Mesenchymal stem cell (in vitro differentiated cells and primary cell): ENCODE data around the gene RGSL1.

Source experiments
- DNase-seq: peaks from one replicate; pipeline ENCODE4 v3.0.0-alpha.2; 2013
- H2AFZ ChIP-seq: one replicate; pipeline ENCODE4 v1.6.1; 2013; ENCODE audit warnings: low read depth, mild to moderate bottlenecking, control low read depth, inconsistent platforms, low read length, moderate library complexity
- H2AK5ac ChIP-seq: 2 replicates; pipeline ENCODE4 v1.6.1; 2013; ENCODE audit warnings: low read length, moderate library complexity, mild to moderate bottlenecking, inconsistent platforms; ENCODE audit not compliant: severe bottlenecking
- H2BK120ac ChIP-seq: one replicate; pipeline ENCODE4 v1.6.1; 2013; ENCODE audit warnings: low read depth, mild to moderate bottlenecking, inconsistent platforms, low read length, moderate library complexity
- H2BK12ac ChIP-seq, 2 experiments: one replicate each; pipeline ENCODE4 v1.6.1; 2013; ENCODE audit warnings: inconsistent platforms in 2 of 2, low read length in 2 of 2, mild to moderate bottlenecking in 2 of 2, moderate library complexity in 2 of 2, control low read depth in 1 of 2
- H2BK15ac ChIP-seq: one replicate; pipeline ENCODE4 v1.6.1; 2013; ENCODE audit warnings: mild to moderate bottlenecking, low read depth, inconsistent platforms; ENCODE audit not compliant: poor library complexity, severe bottlenecking
- H2BK5ac ChIP-seq: 2 replicates; pipeline ENCODE4 v1.6.1; 2013; ENCODE audit warnings: low read depth, mild to moderate bottlenecking, low read length, control low read depth, inconsistent platforms; ENCODE audit not compliant: poor library complexity, severe bottlenecking
- H3K14ac ChIP-seq, 2 experiments: one replicate each; pipeline ENCODE4 v1.6.1; 2013; ENCODE audit warnings: inconsistent platforms in 2 of 2, low read length in 2 of 2, control low read depth in 1 of 2, mild to moderate bottlenecking in 1 of 2, moderate library complexity in 1 of 2
- H3K18ac ChIP-seq, 2 experiments: one replicate each; pipeline ENCODE4 v1.6.1; 2013; ENCODE audit warnings: inconsistent platforms in 2 of 2, low read length in 2 of 2, control low read depth in 1 of 2, low read depth in 1 of 2, mild to moderate bottlenecking in 1 of 2
- H3K23ac ChIP-seq, 2 experiments: one replicate each; pipeline ENCODE4 v1.6.1; 2013; ENCODE audit warnings: inconsistent platforms in 2 of 2, low read length in 2 of 2, mild to moderate bottlenecking in 2 of 2, moderate library complexity in 2 of 2, control low read depth in 1 of 2
- H3K27ac ChIP-seq: 2 replicates; pipeline ENCODE4 v1.5.1; 2013; ENCODE audit warnings: mild to moderate bottlenecking, moderate library complexity, low read length, control low read depth, inconsistent platforms; ENCODE audit not compliant: poor library complexity, severe bottlenecking
- H3K27me3 ChIP-seq, 2 experiments: 2 replicates each; pipeline versions ENCODE4 v1.6.1 to v1.7.0; 2013; ENCODE audit warnings: low read length in 2 of 2, mild to moderate bottlenecking in 2 of 2, moderate library complexity in 2 of 2, control low read depth in 1 of 2, inconsistent platforms in 1 of 2; ENCODE audit not compliant: control insufficient read depth in 1 of 2, insufficient read depth in 1 of 2
- H3K36me3 ChIP-seq, 2 experiments: 2 replicates each; pipeline versions ENCODE4 v1.6.1 to v1.7.0; 2013; ENCODE audit warnings: low read length in 2 of 2, control low read depth in 1 of 2, inconsistent platforms in 1 of 2, low read depth in 1 of 2, mild to moderate bottlenecking in 1 of 2; ENCODE audit not compliant: insufficient read depth in 2 of 2, control insufficient read depth in 1 of 2
- H3K4ac ChIP-seq, 2 experiments: one replicate each; pipeline ENCODE4 v1.6.1; 2013; ENCODE audit warnings: inconsistent platforms in 2 of 2, low read length in 2 of 2, mild to moderate bottlenecking in 2 of 2, moderate library complexity in 2 of 2, control low read depth in 1 of 2, low read depth in 1 of 2
- H3K4me1 ChIP-seq: 2 replicates; pipeline ENCODE4 v1.6.1; 2013; ENCODE audit warnings: low read depth, low read length, control low read depth; ENCODE audit not compliant: control insufficient read depth, insufficient read depth
- H3K4me2 ChIP-seq: 2 replicates; pipeline ENCODE4 v1.6.1; 2013; ENCODE audit warnings: low read length, mild to moderate bottlenecking, inconsistent platforms; ENCODE audit not compliant: poor library complexity, severe bottlenecking
- H3K4me3 ChIP-seq, 2 experiments: 2 replicates each; pipeline versions ENCODE4 v1.5.1 to v1.7.0; 2013; ENCODE audit warnings: low read length in 2 of 2, mild to moderate bottlenecking in 2 of 2, control low read depth in 1 of 2, low read depth in 1 of 2; ENCODE audit not compliant: insufficient read depth in 1 of 2
- H3K79me1 ChIP-seq: replicated peaks from 2 replicates; pipeline ENCODE4 v1.6.1; 2013; ENCODE audit warnings: mild to moderate bottlenecking, control low read depth, low read length, inconsistent platforms; ENCODE audit not compliant: poor library complexity, severe bottlenecking
- H3K9ac ChIP-seq: 2 replicates; pipeline ENCODE4 v1.7.0; 2013; ENCODE audit warnings: mild to moderate bottlenecking, low read length, moderate library complexity
- H3K9me3 ChIP-seq: 2 replicates; pipeline ENCODE4 v1.7.0; 2013; ENCODE audit warnings: mild to moderate bottlenecking, low read length; ENCODE audit not compliant: control insufficient read depth
- H4K8ac ChIP-seq: one replicate; pipeline ENCODE4 v1.6.1; 2013; ENCODE audit warnings: inconsistent platforms, mild to moderate bottlenecking, low read length, moderate library complexity
- H4K91ac ChIP-seq: one replicate; pipeline ENCODE4 v1.6.1; 2013; ENCODE audit warnings: mild to moderate bottlenecking, low read length, inconsistent platforms
- WGBS: methylation state at CpG from one replicate; pipeline ENCODE4 v1.1.7; 2013; ENCODE audit warnings: mixed read lengths; 5-methylcytosine and 5-hydroxymethylcytosine counted together

The RGSL1 gene

GRCh38 chr1:182473556-182473955 is 23.6 kb downstream of the RGSL1 start:
- no peak overlapping the region for H2BK12ac ChIP-seq
- H3K27ac ChIP-seq = no peak overlapping the region
- no peak overlapping the region for H2AFZ ChIP-seq
- H3K36me3 ChIP-seq = no peaks in the 10 kb centered on the region
- H3K9ac ChIP-seq = no peak overlapping the region
- H3K79me1 ChIP-seq = no peaks in the 10 kb centered on the region
- no peak for DNase-seq
- WGBS = 84% methylated on average over 4 of the region's 4 CpGs
- H3K4me3 ChIP-seq = no peak overlapping the region
- H2BK15ac ChIP-seq = no peak overlapping the region
- no peak overlapping the region for H3K4me2 ChIP-seq
- H4K91ac ChIP-seq = no peak overlapping the region
- no peak overlapping the region for H4K8ac ChIP-seq
- no peak overlapping the region for H2BK120ac ChIP-seq
- peaks cover 16% of the 10 kb centered on the region for H3K9me3 ChIP-seq
- H3K18ac ChIP-seq = no peak overlapping the region
- H3K4me1 ChIP-seq = no peaks in the 10 kb centered on the region
- no peak overlapping the region for H2BK5ac ChIP-seq
- H3K23ac ChIP-seq = no peak overlapping the region
- no peak overlapping the region for H3K4ac ChIP-seq
- H3K14ac ChIP-seq = no peak overlapping the region
- H2AK5ac ChIP-seq = no peak overlapping the region
- peaks cover 0 to 4% of the 10 kb centered on the region in 2 experiments for H3K27me3 ChIP-seq

- H3K36me3 ChIP-seq = no peaks in the 10 kb centered on the region
- no peak overlapping the region for H3K27ac ChIP-seq
- H3K14ac ChIP-seq = no peak overlapping the region
- H3K4me1 ChIP-seq = no peaks in the 10 kb centered on the region
- H3K9me3 ChIP-seq = peaks cover 18% of the 10 kb centered on the region
- no peak overlapping the region for H2BK120ac ChIP-seq
- H3K4me3 ChIP-seq = no peak overlapping the region
- H2BK12ac ChIP-seq = no peak overlapping the region
- peaks cover 0 to 4% of the 10 kb centered on the region in 2 experiments for H3K27me3 ChIP-seq
- H2AK5ac ChIP-seq = no peak overlapping the region
- DNase-seq = no peak
- no peak overlapping the region for H2BK5ac ChIP-seq
- 73% methylated on average over 2 of the region's 2 CpGs for WGBS
- no peak overlapping the region for H3K4ac ChIP-seq
- no peak overlapping the region for H2AFZ ChIP-seq
- H2BK15ac ChIP-seq = no peak overlapping the region
- no peak overlapping the region for H3K18ac ChIP-seq
- no peak overlapping the region for H3K23ac ChIP-seq
- H3K79me1 ChIP-seq = no peaks in the 10 kb centered on the region
- no peak overlapping the region for H4K91ac ChIP-seq
- H4K8ac ChIP-seq = no peak overlapping the region
- no peak overlapping the region for H3K9ac ChIP-seq
- no peak overlapping the region for H3K4me2 ChIP-seq
Observed at GRCh38 chr1:182476625-182477024, 26.7 kb downstream of the RGSL1 start.

GRCh38 chr1:182478238-182478637 is 28.3 kb downstream of the RGSL1 start:
- H2BK5ac ChIP-seq = no peak overlapping the region
- H3K9ac ChIP-seq = no peak overlapping the region
- H3K79me1 ChIP-seq = no peaks in the 10 kb centered on the region
- H3K4me3 ChIP-seq = no peak overlapping the region
- H2AK5ac ChIP-seq = no peak overlapping the region
- no peak overlapping the region for H3K14ac ChIP-seq
- H4K91ac ChIP-seq = no peak overlapping the region
- H2BK12ac ChIP-seq = no peak overlapping the region
- H2AFZ ChIP-seq = no peak overlapping the region
- no peak overlapping the region for H2BK120ac ChIP-seq
- H3K4me2 ChIP-seq = no peak overlapping the region
- H3K27me3 ChIP-seq = peaks cover 0 to 4% of the 10 kb centered on the region in 2 experiments
- no peak overlapping the region for H3K23ac ChIP-seq
- no peak overlapping the region for H3K4ac ChIP-seq
- H2BK15ac ChIP-seq = no peak overlapping the region
- H3K27ac ChIP-seq = no peak overlapping the region
- no peak overlapping the region for H3K18ac ChIP-seq
- H3K9me3 ChIP-seq = peaks cover 18% of the 10 kb centered on the region
- no peaks in the 10 kb centered on the region for H3K36me3 ChIP-seq
- no peaks in the 10 kb centered on the region for H3K4me1 ChIP-seq
- no peak overlapping the region for H4K8ac ChIP-seq
- DNase-seq = no peak

- H3K23ac ChIP-seq = no peak overlapping the region
- H3K9me3 ChIP-seq = no peaks in the 10 kb centered on the region
- no peak overlapping the region for H3K4me3 ChIP-seq
- no peak for DNase-seq
- H2AK5ac ChIP-seq = no peak overlapping the region
- no peak overlapping the region for H3K4me2 ChIP-seq
- no peak overlapping the region for H3K18ac ChIP-seq
- H3K4ac ChIP-seq = no peak overlapping the region
- H4K91ac ChIP-seq = no peak overlapping the region
- no peaks in the 10 kb centered on the region for H3K79me1 ChIP-seq
- H2AFZ ChIP-seq = no peak overlapping the region
- no peak overlapping the region for H2BK120ac ChIP-seq
- no peak overlapping the region for H2BK15ac ChIP-seq
- no peak overlapping the region for H4K8ac ChIP-seq
- no peak overlapping the region for H3K27ac ChIP-seq
- no peak overlapping the region for H2BK5ac ChIP-seq
- no peak overlapping the region for H3K9ac ChIP-seq
- H2BK12ac ChIP-seq = no peak overlapping the region
- no peak overlapping the region for H3K14ac ChIP-seq
- 90% methylated on average over 2 of the region's 2 CpGs for WGBS
- H3K27me3 ChIP-seq = peaks cover 0 to 4% of the 10 kb centered on the region in 2 experiments
- no peaks in the 10 kb centered on the region for H3K36me3 ChIP-seq
- no peaks in the 10 kb centered on the region for H3K4me1 ChIP-seq
Observed at GRCh38 chr1:182484067-182484466, 34.1 kb downstream of the RGSL1 start.
